Parathyroid adenoma (tissue), 2 donors: ENCODE data around the gene CRLF1.

Source experiments
- H2AFZ ChIP-seq: fragments of 300-600 bp; sonication (generic); one replicate; pipeline ENCODE4 v1.7.0; 2017; ENCODE audit warnings: antibody characterized with exemption, mild to moderate bottlenecking
- H3K27ac ChIP-seq: fragments of 300-600 bp; sonication (generic); one replicate; pipeline ENCODE4 v1.7.0; 2017
- H3K27me3 ChIP-seq: fragments of 300-600 bp; sonication (generic); one replicate; pipeline ENCODE4 v1.7.0; 2017; ENCODE audit warnings: low read length; ENCODE audit not compliant: control insufficient read depth, insufficient read depth
- H3K36me3 ChIP-seq: fragments of 300-600 bp; sonication (generic); one replicate; pipeline ENCODE4 v1.7.0; 2017; ENCODE audit warnings: low read length; ENCODE audit not compliant: control insufficient read depth, insufficient read depth
- H3K4me1 ChIP-seq: fragments of 300-600 bp; sonication (generic); one replicate; pipeline ENCODE4 v1.7.0; 2017; ENCODE audit warnings: control low read depth
- H3K4me2 ChIP-seq: fragments of 300-600 bp; sonication (generic); one replicate; pipeline ENCODE4 v1.7.0; 2017; ENCODE audit warnings: low read length
- H3K4me3 ChIP-seq: fragments of 300-600 bp; sonication (generic); one replicate; pipeline ENCODE4 v1.7.0; 2017; ENCODE audit warnings: low read depth, low read length
- H3K79me2 ChIP-seq: fragments of 300-600 bp; sonication (generic); one replicate; pipeline ENCODE4 v1.7.0; 2017; ENCODE audit warnings: control low read depth
- H3K9ac ChIP-seq: fragments of 300-600 bp; sonication (generic); one replicate; pipeline ENCODE4 v1.7.0; 2017; ENCODE audit warnings: mild to moderate bottlenecking
- H3K9me3 ChIP-seq: fragments of 300-600 bp; sonication (generic); one replicate; pipeline ENCODE4 v1.7.0; 2017; ENCODE audit warnings: low read length; ENCODE audit not compliant: control insufficient read depth
- CTCF ChIP-seq: fragments of 300-600 bp; sonication (generic); IDR thresholded peaks from one replicate; pipeline ENCODE4 v1.7.0; 2017; ENCODE audit warnings: antibody characterized with exemption, mild to moderate bottlenecking
- donor health status: primary hyperparathyroidism.

CRLF1 gene

GRCh38 chr19:18596752-18597157 is 9.8 kb downstream of the CRLF1 start:
- Histone ChIP-seq H3K9me3 (no peaks in the 10 kb centered on the region), H3K9ac (no peak overlapping the region), H3K79me2 (no peaks in the 10 kb centered on the region), H3K27me3 (no peaks in the 10 kb centered on the region), H3K27ac (no peak overlapping the region), H3K4me1 (peaks cover 5% of the 10 kb centered on the region), H3K36me3 (no peaks in the 10 kb centered on the region), H3K4me3 (no peak overlapping the region), H2AFZ (no peak overlapping the region), H3K4me2 (no peak overlapping the region)
- no peak for TF ChIP-seq CTCF

GRCh38 chr19:18595475-18595874 is 11.1 kb downstream of the CRLF1 start:
- Histone ChIP-seq H3K36me3 (no peaks in the 10 kb centered on the region), H3K4me3 (no peak overlapping the region), H3K27ac (no peak overlapping the region), H3K4me1 (peaks cover 5% of the 10 kb centered on the region), H3K9me3 (no peaks in the 10 kb centered on the region), H2AFZ (no peak overlapping the region), H3K9ac (no peak overlapping the region), H3K79me2 (no peaks in the 10 kb centered on the region), H3K27me3 (no peaks in the 10 kb centered on the region), H3K4me2 (no peak overlapping the region)
- TF ChIP-seq CTCF: no peak

GRCh38 chr19:18594824-18595373 is 11.7 kb downstream of the CRLF1 start:
- Histone ChIP-seq H3K27me3 (no peaks in the 10 kb centered on the region), H3K9ac (no peak overlapping the region), H3K79me2 (no peaks in the 10 kb centered on the region), H3K36me3 (no peaks in the 10 kb centered on the region), H3K4me3 (no peak overlapping the region), H2AFZ (peak overlapping the region; percentile 61), H3K4me1 (peaks cover 5% of the 10 kb centered on the region), H3K9me3 (no peaks in the 10 kb centered on the region), H3K27ac (no peak overlapping the region), H3K4me2 (peak overlapping the region; percentile 75)
- no peak for TF ChIP-seq CTCF

- Histone ChIP-seq H3K9me3 (no peaks in the 10 kb centered on the region), H2AFZ (peak overlapping the region; percentile 61), H3K9ac (no peak overlapping the region), H3K4me3 (peak overlapping the region; percentile 28), H3K36me3 (no peaks in the 10 kb centered on the region), H3K79me2 (no peaks in the 10 kb centered on the region), H3K27me3 (no peaks in the 10 kb centered on the region), H3K4me2 (peak overlapping the region; percentile 75), H3K4me1 (peaks cover 5% of the 10 kb centered on the region), H3K27ac (no peak overlapping the region)
- TF ChIP-seq CTCF: peak; percentile 88
Observed at GRCh38 chr19:18594096-18594823, 12.3 kb downstream of the CRLF1 start.
